Spleen (tissue), 11 donors: Measurements from ENCODE around the gene UBE2D1. TPM values are rescaled to one million over a fixed set of nuclear protein-coding genes. Genes with fewer than 3 reads are reported as not detected.

Experiments used
- DNase-seq: peaks from one replicate; pipeline ENCODE4 v3.0.0-alpha.2; 2020
- H3K27ac ChIP-seq, 8 donors: fragments of 200-600 bp; sonication (generic) in 7 of 8; 1 replicate in 4 of 8; 2 replicates in 4 of 8; pipeline versions ENCODE4 v1.5.0 to v1.8.0; 2016 to 2021; ENCODE audit warnings: inconsistent platforms in 4 of 8, mild to moderate bottlenecking in 4 of 8, moderate library complexity in 1 of 8
- H3K27me3 ChIP-seq, 7 donors: fragments of 200-600 bp; sonication (generic) in 6 of 7; replicated peaks in 1 of 7; 1 replicate in 4 of 7; 2 replicates in 3 of 7; pipeline versions ENCODE4 v1.5.0 to v1.8.0; 2016 to 2021; ENCODE audit warnings: inconsistent platforms in 3 of 7, mild to moderate bottlenecking in 1 of 7
- H3K36me3 ChIP-seq, 6 donors: fragments of 200-600 bp; sonication (generic) in 5 of 6; 1 replicate in 4 of 6; 2 replicates in 2 of 6; pipeline versions ENCODE4 v1.5.0 to v1.8.0; 2016 to 2021; ENCODE audit warnings: inconsistent platforms in 2 of 6
- H3K4me1 ChIP-seq, 6 donors: fragments of 200-600 bp; sonication (generic) in 5 of 6; 1 replicate in 3 of 6; 2 replicates in 3 of 6; pipeline versions ENCODE4 v1.5.0 to v1.8.0; 2016 to 2021; ENCODE audit warnings: inconsistent platforms in 3 of 6
- H3K4me3 ChIP-seq, 8 donors: fragments of 200-600 bp; sonication (generic) in 7 of 8; 1 replicate in 4 of 8; 2 replicates in 4 of 8; pipeline versions ENCODE4 v1.5.0 to v1.8.0; 2016 to 2021; ENCODE audit warnings: inconsistent platforms in 4 of 8, mild to moderate bottlenecking in 4 of 8, moderate library complexity in 2 of 8
- H3K9me3 ChIP-seq, 8 donors: fragments of 200-600 bp; sonication (generic) in 7 of 8; 1 replicate in 4 of 8; 2 replicates in 4 of 8; pipeline versions ENCODE4 v1.5.0 to v1.8.0; 2016 to 2021; ENCODE audit warnings: inconsistent platforms in 4 of 8
- POLR2A ChIP-seq, 3 donors: fragments of 450-650 bp; IDR thresholded peaks; one replicate each; pipeline ENCODE4 v1.5.1; 2017; ENCODE audit warnings: antibody characterized with exemption in 3 of 3, mild to moderate bottlenecking in 1 of 3
- POLR2AphosphoS5 ChIP-seq, 3 donors: sonication (generic); formaldehyde crosslinking; IDR thresholded peaks; one replicate each; pipeline ENCODE4 v1.5.1; 2017; ENCODE audit warnings: antibody characterized with exemption in 3 of 3
- WGBS, 5 donors: extraction: QIAGEN DNeasy Blood & Tissue Kit in 3 of 5; methylation state at CpG; one replicate each; pipeline versions ENCODE4 v1.1.5 to v1.1.7; 2013 to 2018; 5-methylcytosine and 5-hydroxymethylcytosine counted together
- intact Hi-C: fragments of 100-400 bp; cut with DNase I; formaldehyde crosslinking; loops from one replicate; pipeline ENCODE4 v1.15.0; 2023; ENCODE audit warnings: low total_unique reads
- polyA plus RNA-seq, 3 donors: library from polyadenylated mRNA; stranded (reverse); fragments of 200-250 nt; gene quantifications; one replicate each; pipeline ENCODE4 v1.2.1, GENCODE V29; 2013
- total RNA-seq, 7 donors: library from RNA; depleted of rRNA in 3 of 7; stranded (reverse); fragments of >200 nt in 3 of 7; fragmentation: NEBNext Ultra II Directional in 4 of 7; extraction: Animal tissue kit (Norgen Biotek cat#: 25700) in 4 of 7; gene quantifications; one replicate each; pipeline versions ENCODE4 v1.1.0 to v1.2.1, GENCODE V29; 2016 to 2021
- TF ChIP-seq, protein P1 (sequence below), 11 experiments: fragments of 200-600 bp in 7 of 11; fragments of 450-650 bp in 4 of 11; sonication (generic) in 4 of 11; IDR thresholded peaks in 8 of 11; conservative IDR thresholded peaks in 3 of 11; 1 replicate in 7 of 11; 2 replicates in 4 of 11; pipeline versions ENCODE4 v1.4.0 to v1.8.0; 2016 to 2021; ENCODE audit warnings: antibody characterized with exemption in 11 of 11, inconsistent platforms in 4 of 11, mild to moderate bottlenecking in 1 of 11
- donor health status: healthy with polysubstance abuse.
- donor health status: DM: no; HTN: no; CAD: no; lungs with moderate emphysema.
- donor health status: DM: no; HTN: no; CAD: no.
- donor health status: Bipolar disorder and iron deficiency.
- donor health status: healthy.
- donor health status: DM: no; HTN: no; CAD: no.
- donor health status: DM: yes; HTN: yes; CAD: no.

UBE2D1 gene
- total and polyA plus RNA-seq, 10 donors, result 13.5 to 34.6 (median 26.4) TPM

DNA sequence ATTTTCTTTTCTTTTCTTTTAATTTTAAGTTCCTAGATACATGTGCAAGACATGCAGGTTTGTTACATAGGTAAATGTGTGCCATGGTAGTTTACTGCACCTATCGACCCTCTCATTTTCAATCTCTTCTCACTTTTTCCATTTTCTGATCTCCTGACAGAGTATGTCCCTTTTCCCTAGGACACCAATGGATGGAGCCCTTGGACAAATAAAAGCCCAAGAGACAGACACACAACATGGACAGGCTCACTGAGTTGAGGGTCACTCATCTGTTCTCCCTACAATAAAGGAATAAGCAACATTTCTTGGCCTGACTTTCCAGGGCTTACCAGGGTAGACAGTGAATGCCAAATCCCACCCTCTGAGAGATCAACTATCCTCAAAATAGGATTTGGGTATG is 15.2 kb upstream of the UBE2D1 start:
- H3K27ac ChIP-seq, result no peak overlapping the region
- no peaks in the 10 kb centered on the region for H3K9me3 ChIP-seq
- 89 to 97% (median 93%) methylated on average over 1 of the region's 1 CpG for WGBS, 5 donors
- TF ChIP-seq POLR2AphosphoS5 (IDR thresholded peaks at IDR 0.05) (no peak), POLR2A (IDR thresholded peaks at IDR 0.05) (no peak)
- TF ChIP-seq, protein P1, sequence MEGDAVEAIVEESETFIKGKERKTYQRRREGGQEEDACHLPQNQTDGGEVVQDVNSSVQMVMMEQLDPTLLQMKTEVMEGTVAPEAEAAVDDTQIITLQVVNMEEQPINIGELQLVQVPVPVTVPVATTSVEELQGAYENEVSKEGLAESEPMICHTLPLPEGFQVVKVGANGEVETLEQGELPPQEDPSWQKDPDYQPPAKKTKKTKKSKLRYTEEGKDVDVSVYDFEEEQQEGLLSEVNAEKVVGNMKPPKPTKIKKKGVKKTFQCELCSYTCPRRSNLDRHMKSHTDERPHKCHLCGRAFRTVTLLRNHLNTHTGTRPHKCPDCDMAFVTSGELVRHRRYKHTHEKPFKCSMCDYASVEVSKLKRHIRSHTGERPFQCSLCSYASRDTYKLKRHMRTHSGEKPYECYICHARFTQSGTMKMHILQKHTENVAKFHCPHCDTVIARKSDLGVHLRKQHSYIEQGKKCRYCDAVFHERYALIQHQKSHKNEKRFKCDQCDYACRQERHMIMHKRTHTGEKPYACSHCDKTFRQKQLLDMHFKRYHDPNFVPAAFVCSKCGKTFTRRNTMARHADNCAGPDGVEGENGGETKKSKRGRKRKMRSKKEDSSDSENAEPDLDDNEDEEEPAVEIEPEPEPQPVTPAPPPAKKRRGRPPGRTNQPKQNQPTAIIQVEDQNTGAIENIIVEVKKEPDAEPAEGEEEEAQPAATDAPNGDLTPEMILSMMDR (IDR thresholded peaks at IDR 0.05 in 8 of 11, conservative IDR thresholded peaks at IDR 0.05 in 3 of 11), result no peak
- no peak for DNase-seq
- no peak overlapping the region for H3K4me3 ChIP-seq
- intact Hi-C loops, result no loop called here
- H3K27me3 ChIP-seq, result no peaks in the 10 kb centered on the region
- H3K4me1 ChIP-seq, result peaks cover 10 to 19% (median 14%) of the 10 kb centered on the region in 6 donors
- H3K36me3 ChIP-seq, result no peaks in the 10 kb centered on the region

DNA sequence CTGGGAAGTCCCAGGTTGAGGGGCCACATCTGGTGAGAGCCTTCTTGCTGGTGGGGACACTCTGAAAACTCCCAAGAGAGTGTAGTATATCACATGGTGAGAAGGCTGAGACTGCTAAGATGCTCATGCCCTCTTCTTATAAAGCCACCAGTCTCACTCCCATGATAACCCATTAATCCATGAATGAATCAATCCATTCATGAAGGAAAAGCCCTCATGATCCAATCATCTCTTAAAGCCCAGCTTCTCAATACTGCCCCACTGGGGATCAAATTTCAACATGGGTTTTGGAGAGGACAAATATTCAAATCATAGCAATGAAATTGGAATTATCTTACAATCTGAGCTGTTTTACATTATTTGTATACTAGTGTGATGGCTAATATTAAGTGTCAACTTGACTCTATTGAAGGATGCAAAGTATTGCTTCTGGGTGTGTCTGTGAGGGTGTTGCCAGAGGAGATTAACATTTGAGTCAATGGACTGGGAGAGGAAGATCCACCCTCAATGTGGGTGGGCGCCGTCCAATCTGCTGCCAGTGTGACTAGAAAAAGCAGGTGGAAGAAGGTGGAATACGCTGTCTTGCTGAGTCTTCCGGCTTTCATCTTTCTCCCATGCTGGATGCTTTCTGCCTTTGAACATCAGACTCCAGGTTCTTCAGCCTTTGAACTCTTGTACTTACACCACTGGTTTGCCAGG is 14.3 kb upstream of the UBE2D1 start:
- WGBS, 5 donors, result 91 to 99% (median 94%) methylated on average over 4 of the region's 4 CpGs
- Histone ChIP-seq H3K4me1 (peaks cover 10 to 19% (median 14%) of the 10 kb centered on the region in 6 donors), H3K36me3 (no peaks in the 10 kb centered on the region), H3K27ac (no peak overlapping the region), H3K27me3 (no peaks in the 10 kb centered on the region), H3K9me3 (no peaks in the 10 kb centered on the region), H3K4me3 (no peak overlapping the region)
- TF ChIP-seq POLR2AphosphoS5 (IDR thresholded peaks at IDR 0.05) (no peak), POLR2A (IDR thresholded peaks at IDR 0.05) (no peak)
- TF ChIP-seq, protein P1 (IDR thresholded peaks at IDR 0.05 in 8 of 11, conservative IDR thresholded peaks at IDR 0.05 in 3 of 11), result no peak
- intact Hi-C loops, result no loop called here
- DNase-seq, result no peak

GRCh38 chr10:58322072-58322834 is 12.6 kb upstream of the UBE2D1 start:
- H3K9me3 ChIP-seq, result no peaks in the 10 kb centered on the region
- H3K36me3 ChIP-seq, result no peaks in the 10 kb centered on the region
- H3K27me3 ChIP-seq, result no peaks in the 10 kb centered on the region
- H3K4me3 ChIP-seq, result no peak overlapping the region
- 1 to 13% (median 3%) methylated on average over 3 of the region's 3 CpGs for WGBS, 5 donors
- peak overlapping the region in 7 of 8 donors; percentile 2 to 73 (median 42) for H3K27ac ChIP-seq
- H3K4me1 ChIP-seq, result peaks cover 10 to 19% (median 14%) of the 10 kb centered on the region in 6 donors
- intact Hi-C loops, result no loop called here
- no peak for DNase-seq
- no peak for TF ChIP-seq POLR2AphosphoS5 (IDR thresholded peaks at IDR 0.05)
- no peak for TF ChIP-seq POLR2A (IDR thresholded peaks at IDR 0.05)
- TF ChIP-seq, protein P1 (IDR thresholded peaks at IDR 0.05 in 8 of 11, conservative IDR thresholded peaks at IDR 0.05 in 3 of 11), result no peak

GRCh38 chr10:58322835-58323209 is 12.0 kb upstream of the UBE2D1 start:
- 29 to 53% (median 42%) methylated on average over 1 of the region's 1 CpG for WGBS, 5 donors
- no peaks in the 10 kb centered on the region for H3K9me3 ChIP-seq
- H3K27ac ChIP-seq, result peak overlapping the region in 7 of 8 donors; percentile 2 to 73 (median 42)
- H3K4me3 ChIP-seq, result no peak overlapping the region
- TF ChIP-seq POLR2A (IDR thresholded peaks at IDR 0.05) (no peak), POLR2AphosphoS5 (IDR thresholded peaks at IDR 0.05) (no peak)
- TF ChIP-seq, protein P1 (IDR thresholded peaks at IDR 0.05 in 8 of 11, conservative IDR thresholded peaks at IDR 0.05 in 3 of 11), result no peak
- peaks cover 10 to 19% (median 14%) of the 10 kb centered on the region in 6 donors for H3K4me1 ChIP-seq
- DNase-seq, result no peak
- no peaks in the 10 kb centered on the region for H3K27me3 ChIP-seq
- intact Hi-C loops, result no loop called here
- H3K36me3 ChIP-seq, result no peaks in the 10 kb centered on the region
